NT2/D1 (cell line): Measurements from ENCODE around the gene SLC22A4.

Experiments used
- SUZ12 ChIP-seq: IDR thresholded peaks from 2 replicates; pipeline ENCODE4 v1.6.1; 2011; ENCODE audit not compliant: insufficient read length, insufficient read depth; ENCODE audit errors: extremely low read depth
- YY1 ChIP-seq: IDR thresholded peaks from 2 replicates; pipeline ENCODE4 v1.6.1; 2011; ENCODE audit not compliant: insufficient read length, insufficient read depth
- ZNF274 ChIP-seq: IDR thresholded peaks from 2 replicates; pipeline ENCODE4 v1.6.1; 2011; ENCODE audit warnings: mild to moderate bottlenecking, low read depth, low read length

DNA sequence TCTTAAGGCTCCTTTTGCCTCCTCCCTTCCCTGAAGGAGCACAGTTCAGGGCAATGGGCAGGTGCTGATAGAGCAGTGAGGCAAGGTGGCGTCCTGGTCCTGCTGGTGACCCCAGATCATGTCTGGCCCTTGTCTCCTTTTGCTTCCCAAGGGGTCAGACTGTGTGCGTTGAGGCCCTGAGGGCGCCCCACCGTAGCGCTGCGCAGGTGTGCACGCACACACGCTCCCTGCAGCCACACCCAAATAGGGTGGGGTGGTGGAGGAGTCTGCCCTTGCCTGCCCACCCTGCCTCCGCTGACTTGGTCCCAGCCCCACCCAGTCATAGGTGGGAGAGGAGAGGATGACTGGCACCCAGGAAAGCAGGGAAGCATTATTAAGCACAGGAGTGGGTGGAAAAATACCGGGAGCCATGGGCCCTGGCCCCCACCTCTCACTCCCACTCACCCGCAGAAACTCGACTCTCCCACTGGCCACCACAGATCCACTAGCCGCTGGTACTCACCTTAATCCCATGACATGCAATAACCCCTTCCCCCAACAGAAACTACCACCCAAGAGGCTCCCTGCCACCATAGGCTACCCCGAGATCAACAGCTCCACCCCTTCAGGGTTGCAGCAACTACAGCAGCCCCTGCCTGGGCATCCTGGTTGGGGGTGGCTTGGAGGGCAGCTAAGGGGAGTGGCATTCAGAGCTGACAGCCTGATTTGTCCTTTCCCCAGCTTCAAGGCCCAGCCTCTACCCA lies 20.0 kb upstream of the SLC22A4 start:
- no peak for TF ChIP-seq YY1
- TF ChIP-seq ZNF274, result no peak
- no peak for TF ChIP-seq SUZ12
